ENCODE results near the gene HAUS3.
A peak's percentile ranks its signal among the peaks of the same experiment; 100 is the strongest.

HAUS3 gene

DNA sequence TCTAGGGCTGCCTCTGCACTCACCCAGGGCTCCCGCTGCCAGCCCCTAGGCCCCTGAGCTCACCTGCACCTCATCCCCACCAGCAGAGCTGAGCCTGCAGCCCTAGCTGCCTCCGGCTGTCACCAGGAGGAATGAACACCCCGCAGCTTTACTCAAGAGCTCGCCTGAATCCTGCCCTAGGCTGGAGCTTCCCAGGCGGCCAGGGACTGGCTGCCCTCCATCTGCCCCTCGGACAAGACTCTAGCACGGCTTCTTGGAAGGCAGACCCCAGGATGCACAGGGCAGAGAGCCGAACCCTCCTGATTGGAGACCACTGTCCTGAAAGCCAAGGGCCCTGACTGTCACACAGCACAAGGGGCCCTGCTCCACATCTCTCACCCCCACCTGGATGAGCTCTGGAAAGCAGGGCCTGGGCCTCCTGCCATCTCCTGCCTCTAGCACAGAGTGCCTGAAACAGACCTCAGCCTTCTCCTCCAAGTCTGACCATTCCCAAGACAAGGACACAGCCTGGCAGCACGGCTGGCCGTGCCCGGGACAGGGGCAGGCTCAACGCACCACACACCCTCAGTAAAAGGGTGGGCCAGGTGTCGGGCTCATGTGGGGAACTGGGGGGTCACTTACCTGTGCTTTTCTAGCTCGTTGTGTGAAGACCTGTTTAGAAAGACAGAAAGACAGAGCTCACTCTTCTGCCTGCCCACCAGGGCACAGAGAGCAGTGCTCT is 15.6 kb upstream of the HAUS3 start:
- H3K36me3 ChIP-seq (ENCODE audit: insufficient read depth, insufficient read length, low read length) = peaks cover 38% of the 10 kb centered on the region
- TF ChIP-seq YY1 (IDR thresholded peaks at IDR 0.05; ENCODE audit: insufficient read depth, insufficient read length) (no peak), SUZ12 (IDR thresholded peaks at IDR 0.05; ENCODE audit: extremely low read depth, insufficient read depth, insufficient read length) (no peak), ZNF274 (IDR thresholded peaks at IDR 0.05; ENCODE audit: low read depth, low read length) (no peak)
- DNase-seq (ENCODE audit: low read depth, low spot score) = no peak
- H3K4me1 ChIP-seq (ENCODE audit: insufficient read depth, insufficient read length) = peaks cover 12% of the 10 kb centered on the region
- H3K9ac ChIP-seq (ENCODE audit: insufficient read length, low read depth) = peak overlapping the region; percentile 50
- H3K27me3 ChIP-seq (ENCODE audit: insufficient read depth, insufficient read length) = peaks cover 4% of the 10 kb centered on the region
- H3K4me3 ChIP-seq (ENCODE audit: insufficient read length, low read depth) = no peak overlapping the region
- H3K9me3 ChIP-seq (ENCODE audit: insufficient read depth, low read length) = no peaks in the 10 kb centered on the region

DNA sequence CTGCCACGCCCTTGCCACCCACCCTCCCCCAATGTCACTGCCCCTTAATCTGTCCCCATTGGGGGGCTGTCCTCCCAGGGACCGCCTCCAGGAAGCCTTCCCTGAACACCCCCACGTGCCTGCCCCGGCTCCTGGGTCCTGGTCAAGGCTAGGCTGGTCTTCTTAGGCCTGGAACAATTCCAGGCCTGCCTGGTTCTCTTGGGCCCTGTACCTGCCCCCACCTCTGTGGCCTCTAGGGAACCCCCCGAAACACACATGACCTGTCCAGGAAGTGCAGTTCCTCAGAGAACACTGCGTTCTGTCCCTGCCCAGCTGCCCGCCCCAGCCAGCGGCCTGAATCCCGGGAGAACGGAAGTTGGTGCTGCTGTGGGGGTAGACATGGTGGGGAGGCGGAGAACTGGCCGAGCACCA is 14.9 kb upstream of the HAUS3 start:
- peaks cover 17% of the 10 kb centered on the region for H3K4me1 ChIP-seq (ENCODE audit: insufficient read depth, insufficient read length)
- H3K27me3 ChIP-seq (ENCODE audit: insufficient read depth, insufficient read length) = peaks cover 4% of the 10 kb centered on the region
- TF ChIP-seq ZNF274 (IDR thresholded peaks at IDR 0.05; ENCODE audit: low read depth, low read length) (no peak), YY1 (IDR thresholded peaks at IDR 0.05; ENCODE audit: insufficient read depth, insufficient read length) (no peak), SUZ12 (IDR thresholded peaks at IDR 0.05; ENCODE audit: extremely low read depth, insufficient read depth, insufficient read length) (no peak)
- no peak for DNase-seq (ENCODE audit: low read depth, low spot score)
- H3K9me3 ChIP-seq (ENCODE audit: insufficient read depth, low read length) = no peaks in the 10 kb centered on the region
- H3K4me3 ChIP-seq (ENCODE audit: insufficient read length, low read depth) = no peak overlapping the region
- no peak overlapping the region for H3K9ac ChIP-seq (ENCODE audit: insufficient read length, low read depth)
- peaks cover 38% of the 10 kb centered on the region for H3K36me3 ChIP-seq (ENCODE audit: insufficient read depth, insufficient read length, low read length)

DNA sequence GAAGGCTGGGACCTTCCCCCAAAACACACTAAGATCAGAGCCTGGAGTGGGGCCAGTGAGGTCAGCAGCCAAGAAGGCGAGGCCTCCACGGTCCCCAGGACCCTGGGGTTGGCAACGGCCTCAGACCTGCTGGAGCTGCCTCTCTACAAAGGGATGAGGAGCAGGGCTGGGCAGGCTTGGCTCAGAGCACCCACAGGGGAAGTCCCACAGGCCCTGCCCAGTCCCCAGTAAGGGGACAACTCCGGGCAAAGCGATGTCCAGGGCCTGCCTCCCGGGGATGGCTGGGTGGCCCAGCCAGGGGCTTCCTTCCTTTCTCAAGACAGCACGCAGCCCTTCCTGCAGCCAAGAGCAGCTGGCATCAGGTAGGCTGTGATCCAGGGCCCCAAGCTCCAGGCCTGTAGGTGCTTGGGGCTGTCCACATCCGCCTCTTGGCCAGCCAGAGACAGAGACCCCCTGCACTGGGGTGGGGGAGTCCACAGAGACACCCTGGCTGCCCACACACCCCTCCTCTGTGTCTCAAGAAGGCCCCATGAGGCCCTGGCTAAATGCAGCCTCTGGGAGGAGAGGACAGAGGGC is 14.3 kb upstream of the HAUS3 start:
- no peak for TF ChIP-seq SUZ12 (IDR thresholded peaks at IDR 0.05; ENCODE audit: extremely low read depth, insufficient read depth, insufficient read length)
- TF ChIP-seq ZNF274 (IDR thresholded peaks at IDR 0.05; ENCODE audit: low read depth, low read length) = no peak
- TF ChIP-seq YY1 (IDR thresholded peaks at IDR 0.05; ENCODE audit: insufficient read depth, insufficient read length) = no peak
- no peak overlapping the region for H3K9ac ChIP-seq (ENCODE audit: insufficient read length, low read depth)
- peaks cover 41% of the 10 kb centered on the region for H3K36me3 ChIP-seq (ENCODE audit: insufficient read depth, insufficient read length, low read length)
- peaks cover 4% of the 10 kb centered on the region for H3K27me3 ChIP-seq (ENCODE audit: insufficient read depth, insufficient read length)
- H3K4me1 ChIP-seq (ENCODE audit: insufficient read depth, insufficient read length) = peaks cover 17% of the 10 kb centered on the region
- no peaks in the 10 kb centered on the region for H3K9me3 ChIP-seq (ENCODE audit: insufficient read depth, low read length)
- no peak overlapping the region for H3K4me3 ChIP-seq (ENCODE audit: insufficient read length, low read depth)
- no peak for DNase-seq (ENCODE audit: low read depth, low spot score)

DNA sequence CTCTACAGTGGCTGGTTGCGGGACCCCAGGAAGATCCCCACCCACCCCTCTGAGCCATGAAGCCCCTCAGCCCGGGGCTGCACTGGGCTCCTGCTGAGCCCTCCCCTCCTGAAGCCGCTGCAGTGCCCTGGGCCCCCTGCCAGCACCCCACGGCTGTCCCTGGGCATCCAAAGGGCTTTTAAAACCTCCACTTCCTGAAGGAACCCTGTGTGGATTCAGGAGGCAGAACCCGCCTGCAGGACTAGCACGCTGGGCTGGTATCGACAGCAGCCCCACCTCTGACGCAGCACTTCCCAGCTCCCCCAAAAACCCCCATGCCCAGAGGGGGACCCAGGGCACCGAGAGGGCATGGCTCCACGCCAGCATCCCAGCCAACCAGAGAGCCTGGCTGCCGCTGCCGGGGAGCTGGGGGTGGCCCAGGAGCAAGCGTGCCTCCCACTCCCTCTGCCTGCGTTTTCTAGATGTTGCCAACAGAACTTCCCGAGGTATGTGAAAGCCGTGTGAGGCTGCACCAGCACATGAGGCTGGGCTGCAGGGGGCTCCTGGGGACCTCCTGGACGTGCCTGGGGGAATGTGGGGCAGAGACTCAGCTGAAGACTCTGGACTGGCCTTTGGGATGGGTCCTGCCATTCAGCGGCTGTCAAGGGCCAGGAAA is 13.7 kb upstream of the HAUS3 start:
- TF ChIP-seq ZNF274 (IDR thresholded peaks at IDR 0.05; ENCODE audit: low read depth, low read length) (no peak), SUZ12 (IDR thresholded peaks at IDR 0.05; ENCODE audit: extremely low read depth, insufficient read depth, insufficient read length) (no peak), YY1 (IDR thresholded peaks at IDR 0.05; ENCODE audit: insufficient read depth, insufficient read length) (no peak)
- no peak overlapping the region for H3K4me3 ChIP-seq (ENCODE audit: insufficient read length, low read depth)
- no peaks in the 10 kb centered on the region for H3K9me3 ChIP-seq (ENCODE audit: insufficient read depth, low read length)
- no peak for DNase-seq (ENCODE audit: low read depth, low spot score)
- peaks cover 46% of the 10 kb centered on the region for H3K36me3 ChIP-seq (ENCODE audit: insufficient read depth, insufficient read length, low read length)
- H3K4me1 ChIP-seq (ENCODE audit: insufficient read depth, insufficient read length) = peaks cover 17% of the 10 kb centered on the region
- H3K9ac ChIP-seq (ENCODE audit: insufficient read length, low read depth) = no peak overlapping the region
- H3K27me3 ChIP-seq (ENCODE audit: insufficient read depth, insufficient read length) = peaks cover under 1% of the 10 kb centered on the region

DNA sequence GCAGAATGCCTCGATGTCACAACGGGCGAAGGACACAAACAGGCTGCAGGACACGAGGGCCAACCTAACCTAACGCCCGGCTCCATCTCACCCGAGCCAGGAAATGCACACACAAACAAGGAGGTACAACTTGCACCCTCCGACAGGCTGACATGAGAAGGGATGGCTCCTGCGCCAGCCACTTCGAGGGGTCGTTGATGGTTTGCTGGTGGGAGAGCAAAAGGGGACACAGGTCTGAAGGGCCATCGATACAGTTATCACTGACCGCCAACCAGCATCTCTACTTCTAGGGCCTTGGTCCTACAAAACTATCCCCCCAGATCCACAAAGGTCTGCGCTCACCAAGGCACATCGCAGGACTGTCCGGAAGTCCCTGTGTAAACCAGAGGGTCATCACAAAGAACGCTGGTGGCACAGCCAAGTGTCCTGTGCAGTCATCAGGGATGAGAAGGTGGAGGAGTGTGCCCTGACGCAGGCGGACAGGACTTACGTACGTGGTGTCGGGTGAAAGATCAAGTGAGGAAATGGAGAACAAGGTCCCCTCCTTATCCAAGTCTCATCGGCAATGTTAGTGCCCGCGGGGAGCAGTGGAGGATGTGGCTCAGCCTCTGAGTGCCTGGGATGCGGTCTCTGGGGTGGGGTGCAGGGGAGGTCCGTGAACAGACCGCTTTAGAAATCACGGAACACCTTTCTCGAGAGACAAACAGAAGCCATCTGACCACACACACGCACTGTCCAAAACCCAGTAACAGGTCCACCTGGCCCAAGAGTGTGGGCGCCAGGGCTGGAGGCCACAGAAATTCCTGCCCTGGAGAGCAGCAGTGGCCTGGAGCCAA is 13.0 kb upstream of the HAUS3 start:
- peak overlapping the region; percentile 1 for H3K9ac ChIP-seq (ENCODE audit: insufficient read length, low read depth)
- peaks cover 49% of the 10 kb centered on the region for H3K36me3 ChIP-seq (ENCODE audit: insufficient read depth, insufficient read length, low read length)
- no peak overlapping the region for H3K4me3 ChIP-seq (ENCODE audit: insufficient read length, low read depth)
- H3K9me3 ChIP-seq (ENCODE audit: insufficient read depth, low read length) = no peaks in the 10 kb centered on the region
- H3K27me3 ChIP-seq (ENCODE audit: insufficient read depth, insufficient read length) = no peaks in the 10 kb centered on the region
- DNase-seq (ENCODE audit: low read depth, low spot score) = no peak
- H3K4me1 ChIP-seq (ENCODE audit: insufficient read depth, insufficient read length) = peaks cover 13% of the 10 kb centered on the region
- no peak for TF ChIP-seq ZNF274 (IDR thresholded peaks at IDR 0.05; ENCODE audit: low read depth, low read length)
- TF ChIP-seq SUZ12 (IDR thresholded peaks at IDR 0.05; ENCODE audit: extremely low read depth, insufficient read depth, insufficient read length) = no peak
- no peak for TF ChIP-seq YY1 (IDR thresholded peaks at IDR 0.05; ENCODE audit: insufficient read depth, insufficient read length)

DNA sequence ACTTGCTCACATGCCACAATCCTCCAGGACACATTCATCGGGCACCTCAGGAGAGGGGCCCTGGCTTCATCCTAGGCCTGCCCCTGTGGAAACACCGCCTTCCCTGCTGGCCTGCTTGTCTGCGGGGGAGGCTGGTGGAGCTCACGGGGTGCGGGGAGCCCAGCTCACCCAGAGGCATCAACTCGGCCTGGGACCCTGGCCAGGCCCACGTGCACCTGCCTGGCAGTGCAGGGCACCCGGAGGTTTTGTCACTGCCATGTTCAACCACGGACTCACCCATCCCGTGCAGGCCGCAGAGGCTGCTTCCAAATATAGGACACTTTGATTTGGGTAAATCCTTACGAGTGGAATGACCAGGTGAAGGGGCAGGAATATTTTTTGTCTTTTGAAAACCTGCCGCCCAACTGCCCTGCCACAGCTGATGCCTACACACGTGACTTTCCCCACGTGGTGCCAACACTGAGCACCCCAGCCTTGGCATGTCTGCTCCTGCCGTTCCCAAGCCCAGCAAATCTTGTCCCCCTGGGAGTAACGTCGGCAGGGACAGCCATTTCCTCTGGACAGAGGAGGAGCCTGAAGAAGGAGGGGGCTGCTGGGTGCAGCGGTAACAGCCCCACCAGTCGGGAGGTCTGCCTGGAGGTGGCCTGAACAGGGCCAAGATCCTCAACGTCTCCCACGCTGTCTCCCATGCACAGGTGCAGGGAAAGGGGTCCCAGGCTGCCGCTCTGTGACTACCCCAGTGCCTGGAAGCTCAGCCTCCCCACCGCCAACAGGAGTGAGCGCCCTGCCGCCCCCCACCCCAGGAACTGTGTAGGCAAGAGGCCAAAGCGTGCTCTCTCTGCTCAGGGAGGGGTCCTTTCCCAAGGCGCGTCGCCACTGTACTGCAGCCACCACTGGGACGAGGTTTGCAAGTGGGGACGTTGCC is 11.5 kb upstream of the HAUS3 start:
- TF ChIP-seq YY1 (IDR thresholded peaks at IDR 0.05; ENCODE audit: insufficient read depth, insufficient read length) (no peak), ZNF274 (IDR thresholded peaks at IDR 0.05; ENCODE audit: low read depth, low read length) (no peak), SUZ12 (IDR thresholded peaks at IDR 0.05; ENCODE audit: extremely low read depth, insufficient read depth, insufficient read length) (no peak)
- H3K9ac ChIP-seq (ENCODE audit: insufficient read length, low read depth) = no peak overlapping the region

More for the DNA sequence above, 11.5 kb upstream of the HAUS3 start:
- Histone ChIP-seq H3K36me3 (ENCODE audit: insufficient read depth, insufficient read length, low read length) (peaks cover 51% of the 10 kb centered on the region), H3K4me1 (ENCODE audit: insufficient read depth, insufficient read length) (peaks cover 12% of the 10 kb centered on the region), H3K27me3 (ENCODE audit: insufficient read depth, insufficient read length) (no peaks in the 10 kb centered on the region), H3K9me3 (ENCODE audit: insufficient read depth, low read length) (no peaks in the 10 kb centered on the region), H3K4me3 (ENCODE audit: insufficient read length, low read depth) (no peak overlapping the region)
- no peak for DNase-seq (ENCODE audit: low read depth, low spot score)

All from NT2/D1 (cell line).